Activated CD4-positive, alpha-beta T cell treated with anti-CD3 and anti-CD28 coated beads for 24 hours (primary cell): ENCODE data around the gene IGF1R.

ENCODE experiments used
- DNase-seq, 2 donors: peaks; one replicate each; pipeline ENCODE4 v3.0.0-alpha.2; 2020; ENCODE audit warnings: low read depth in 2 of 2

The IGF1R gene

DNA sequence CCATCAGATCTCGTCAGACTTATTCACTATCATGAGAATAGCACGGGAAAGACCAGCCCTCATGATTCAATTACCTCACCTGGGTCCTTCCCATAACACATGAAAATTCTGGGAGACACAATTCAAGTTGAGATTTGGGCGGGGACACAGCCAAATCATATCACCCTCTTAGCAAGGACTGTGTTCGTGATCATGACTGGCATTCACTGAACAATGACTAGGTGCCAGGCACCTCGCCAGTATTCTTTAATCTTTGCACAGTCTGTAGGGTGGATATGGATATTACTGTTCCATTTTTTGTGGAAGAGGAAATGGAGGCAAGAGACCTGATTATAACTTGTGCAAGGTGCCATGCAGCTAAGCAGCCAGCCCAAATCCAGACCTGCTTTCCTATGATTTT is 77.5 kb downstream of the IGF1R start:
- no peak for DNase-seq

DNA sequence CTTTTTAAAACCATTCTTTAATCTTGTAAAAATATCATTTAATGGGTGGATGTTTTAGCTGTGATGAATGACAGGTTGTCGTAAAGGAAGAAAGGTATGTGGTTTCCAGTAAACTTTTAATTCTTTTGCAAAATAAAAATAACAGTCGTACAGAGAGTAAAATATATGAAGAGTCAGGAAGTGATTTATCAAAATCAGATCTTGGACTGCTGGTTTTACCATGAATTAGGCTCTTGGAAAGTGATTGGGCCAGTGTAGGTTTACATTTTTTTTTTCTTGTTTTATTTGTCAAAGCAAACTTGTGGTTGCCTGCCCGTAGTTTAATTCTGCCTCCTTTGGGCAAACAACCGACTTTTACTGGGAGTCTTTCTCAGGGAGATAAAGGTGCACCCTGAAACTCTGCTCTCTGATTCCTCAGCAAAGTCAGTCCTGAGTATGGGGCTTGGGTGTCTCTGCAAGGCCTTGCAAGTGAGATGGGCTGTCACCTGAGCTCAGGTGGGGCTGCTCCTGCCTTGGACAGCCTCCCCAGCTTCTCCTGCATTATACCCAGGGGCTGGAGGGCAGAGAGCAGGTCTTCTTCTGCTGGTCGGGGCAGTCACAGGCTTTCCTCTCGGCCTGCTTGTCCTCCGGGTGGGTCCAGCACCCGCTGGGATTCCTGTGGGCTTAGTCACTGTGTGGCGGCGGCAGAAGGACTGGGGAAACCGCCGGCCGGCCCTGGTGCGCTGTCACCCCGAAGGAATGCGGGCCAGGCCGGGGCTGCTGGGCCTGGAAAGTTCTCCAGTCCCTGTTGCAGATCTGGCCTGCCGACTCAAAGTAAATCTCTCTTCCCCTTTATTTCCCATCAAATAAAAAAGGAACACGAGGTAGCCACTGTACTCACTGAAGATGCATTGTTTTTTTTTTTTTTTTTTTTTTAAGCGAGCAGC is 79.0 kb downstream of the IGF1R start:
- no peak for DNase-seq

DNA sequence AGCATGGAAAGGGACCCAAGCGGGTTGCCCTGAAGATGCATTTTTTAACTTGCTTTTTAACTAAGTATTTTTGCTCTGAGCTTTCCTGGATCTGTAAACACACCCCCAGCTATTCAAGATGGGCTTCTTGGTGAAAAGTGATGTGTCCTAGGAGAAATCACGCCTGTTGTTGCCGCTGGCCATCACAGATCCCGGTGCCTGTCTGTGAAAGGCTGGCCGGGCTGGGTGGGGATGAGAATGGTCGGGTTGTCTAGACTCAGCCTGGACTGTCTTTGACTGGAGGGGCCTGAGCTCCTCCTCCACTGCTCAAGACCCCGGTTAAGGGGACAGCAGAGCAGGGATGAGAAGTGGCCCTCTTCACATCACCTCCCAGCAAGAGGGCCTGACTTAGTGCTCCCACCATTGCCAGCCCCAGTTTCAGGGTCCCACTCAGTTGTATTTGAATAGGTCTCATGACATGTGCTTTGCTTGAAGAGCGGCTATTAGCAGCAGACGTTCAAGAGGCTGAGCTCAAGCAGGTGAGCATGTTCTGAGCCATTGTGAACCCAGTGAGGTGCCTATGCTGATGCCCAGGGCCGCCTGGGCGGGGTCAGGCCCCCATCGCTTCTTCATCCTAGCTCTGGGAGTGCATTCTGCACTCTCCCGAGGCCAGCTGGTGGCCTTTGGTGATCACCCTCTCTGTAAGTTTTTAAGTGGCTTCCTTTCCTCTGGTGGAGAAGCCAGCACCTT is 79.9 kb downstream of the IGF1R start:
- DNase-seq = no peak

DNA sequence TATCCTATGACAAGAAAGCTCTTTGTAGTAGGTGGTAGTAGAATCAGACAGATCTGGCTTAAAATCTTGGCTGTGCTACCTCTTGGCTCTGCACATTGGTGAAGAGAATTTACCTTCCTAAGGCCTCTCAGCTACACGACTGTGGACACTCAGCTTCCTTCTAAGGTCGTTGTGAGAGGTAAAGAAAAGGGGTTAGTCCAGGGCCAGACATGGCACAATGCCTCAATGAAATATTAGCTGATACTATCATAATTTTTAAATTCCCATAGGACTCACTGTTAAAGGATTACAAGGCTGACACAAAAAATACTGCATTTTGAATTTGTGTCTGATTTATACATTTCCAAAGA is 80.4 kb downstream of the IGF1R start:
- no peak for DNase-seq

DNA sequence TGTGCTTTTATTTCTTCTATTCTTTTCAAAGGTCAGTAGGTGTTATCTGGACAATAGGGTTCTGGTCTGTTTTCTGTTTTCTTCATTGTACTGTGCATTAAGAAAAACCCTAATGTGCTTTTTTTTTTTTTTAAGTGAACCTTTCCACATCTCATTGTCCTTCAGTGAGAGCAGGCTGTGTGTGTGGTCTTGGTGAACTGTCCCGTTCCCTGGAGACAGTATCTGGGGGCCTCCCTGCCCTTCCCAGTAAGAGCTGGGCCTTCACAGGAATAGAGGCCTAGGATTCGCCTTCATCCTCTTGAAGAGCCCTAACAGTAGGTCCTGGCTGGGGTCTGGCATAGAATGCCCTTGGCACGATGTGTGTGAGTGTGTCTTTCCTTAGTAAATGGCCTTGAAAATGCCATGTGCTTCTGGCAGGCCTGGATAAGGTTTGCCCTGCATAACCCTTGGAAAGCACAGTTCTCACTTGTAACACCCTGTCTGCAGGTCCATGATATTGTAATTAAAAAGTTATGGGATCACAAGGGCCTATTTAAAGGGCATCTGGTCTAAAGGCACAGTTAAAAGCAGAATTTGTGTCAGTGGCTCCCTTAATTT is 81.2 kb downstream of the IGF1R start:
- DNase-seq = no peak

DNA sequence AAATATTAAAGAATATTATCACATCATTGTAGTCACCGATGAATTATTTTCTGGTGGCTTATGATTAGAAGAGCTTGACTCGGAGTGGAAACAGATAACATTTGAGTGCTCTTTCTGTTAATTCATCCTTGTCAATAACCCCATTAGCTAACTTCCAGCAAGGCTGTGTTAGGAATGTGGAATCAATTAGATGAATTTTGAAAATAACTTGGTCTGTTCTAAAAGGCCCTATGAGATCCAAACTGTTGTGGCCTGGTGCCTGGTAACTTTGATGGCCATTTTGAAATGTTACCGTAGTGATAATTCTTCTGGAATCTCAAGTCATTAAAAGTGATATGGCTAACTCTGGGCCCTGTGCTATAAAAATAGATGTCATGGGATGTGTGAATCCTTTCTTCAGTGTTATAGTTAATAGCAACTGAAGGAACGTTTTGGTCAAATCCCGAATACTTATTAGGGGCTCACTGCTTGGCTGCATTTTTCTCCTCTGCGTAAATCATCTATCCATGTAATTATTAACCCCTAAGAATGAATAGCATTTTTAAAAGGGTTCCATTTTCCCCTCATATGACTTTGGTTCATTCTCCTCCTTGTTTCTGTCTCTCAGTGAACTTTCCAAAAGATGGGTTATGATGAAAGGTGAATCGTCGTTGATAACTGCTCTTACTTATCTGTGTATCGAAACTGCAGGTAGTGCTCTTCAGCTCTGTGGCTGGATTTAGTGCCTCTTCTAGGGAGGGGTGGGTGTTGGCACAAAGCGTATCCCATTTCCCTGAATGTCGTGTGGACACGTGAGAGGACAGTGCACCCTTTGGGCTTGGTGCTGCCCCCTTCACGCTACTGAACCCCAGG is 82.7 kb downstream of the IGF1R start:
- DNase-seq = no peak

DNA sequence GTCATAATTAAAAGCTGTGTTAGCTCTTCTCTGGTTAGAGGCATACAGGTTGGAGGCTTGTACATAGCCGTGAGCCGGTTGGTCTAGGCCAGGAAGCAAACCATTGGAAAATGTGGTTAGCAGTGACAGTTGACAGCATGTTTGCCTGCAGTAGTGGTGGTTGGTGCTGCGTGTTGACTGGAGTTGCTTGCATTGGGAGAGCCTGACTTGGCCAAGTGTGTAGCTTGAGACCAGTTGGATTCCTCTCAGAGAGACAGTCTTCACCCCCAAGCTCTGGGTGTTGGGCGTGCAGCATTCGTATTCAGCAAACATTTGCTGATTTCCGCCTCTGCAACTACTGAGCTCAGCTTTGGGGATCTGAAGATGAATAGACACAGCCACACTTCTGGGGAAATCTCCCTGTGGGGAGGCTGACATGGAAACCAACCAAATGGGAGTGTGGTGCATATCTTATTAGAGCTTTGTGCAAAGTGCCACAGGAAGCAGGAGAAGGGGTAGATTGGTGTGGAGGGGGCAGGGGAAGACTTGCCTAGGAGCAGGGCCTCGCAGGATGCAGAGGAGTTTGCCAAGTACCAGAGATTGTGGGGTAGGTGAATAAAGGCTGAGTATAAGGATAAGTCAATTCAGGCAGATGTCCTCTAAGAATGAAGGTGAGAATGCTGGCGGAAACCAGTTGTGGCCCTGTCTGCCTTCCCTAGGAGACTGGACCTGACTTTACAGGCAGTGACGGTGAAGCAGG is 83.5 kb downstream of the IGF1R start:
- DNase-seq = no peak

DNA sequence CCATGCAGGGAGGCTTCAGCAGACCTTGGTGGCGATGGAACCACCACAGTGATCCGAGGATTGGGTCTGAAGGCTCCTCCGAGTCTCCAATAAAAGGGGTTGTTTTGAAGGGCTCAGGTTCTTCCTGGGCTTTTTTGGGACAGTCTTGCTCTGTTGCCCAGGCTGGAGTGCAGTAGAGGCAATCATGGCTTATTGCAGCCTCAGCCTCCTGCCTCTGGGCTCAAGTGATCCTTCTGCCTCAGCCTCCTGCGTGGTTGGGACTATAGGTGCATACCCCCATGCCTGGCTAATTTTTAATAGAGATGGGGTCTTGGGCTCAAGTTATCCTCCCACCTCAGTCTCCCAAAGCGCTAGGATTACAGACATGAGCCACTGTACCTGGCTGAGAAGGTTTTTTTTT is 84.8 kb downstream of the IGF1R start:
- no peak for DNase-seq

DNA sequence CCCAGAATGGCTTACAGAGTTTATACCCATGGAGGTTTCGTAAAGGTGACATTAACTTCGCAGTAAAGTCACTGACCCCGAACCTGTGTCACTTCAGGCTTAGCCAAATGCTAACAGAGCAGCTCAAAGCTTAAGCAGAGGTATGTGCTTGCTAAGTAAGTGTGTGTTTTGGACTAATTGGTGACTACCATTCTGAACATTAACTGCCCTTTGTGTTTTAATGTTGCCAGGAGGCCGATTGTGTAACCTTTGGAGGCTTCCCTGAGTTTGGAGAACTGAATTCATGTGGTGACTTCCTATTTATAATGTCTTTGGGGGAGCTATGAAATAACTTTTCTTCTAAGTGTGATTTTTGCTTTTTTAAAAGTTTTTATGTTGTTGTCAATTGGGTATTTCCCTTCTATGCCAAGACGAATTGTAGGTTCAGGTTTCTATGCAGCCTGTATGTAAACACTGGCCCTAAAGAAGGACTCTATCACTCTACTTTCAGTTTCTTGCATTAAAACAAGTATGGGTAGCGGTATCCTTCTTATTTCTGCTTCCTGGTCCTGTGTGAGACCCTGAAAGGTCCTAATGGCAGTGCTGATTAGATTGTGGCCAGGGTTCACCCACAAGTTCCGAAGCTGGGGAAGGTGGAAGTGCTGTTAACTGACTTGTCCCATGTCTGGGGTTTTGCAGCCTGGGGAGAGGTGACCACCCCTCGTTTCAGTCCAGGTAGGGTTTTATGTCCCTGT is 86.3 kb downstream of the IGF1R start:
- DNase-seq = no peak

DNA sequence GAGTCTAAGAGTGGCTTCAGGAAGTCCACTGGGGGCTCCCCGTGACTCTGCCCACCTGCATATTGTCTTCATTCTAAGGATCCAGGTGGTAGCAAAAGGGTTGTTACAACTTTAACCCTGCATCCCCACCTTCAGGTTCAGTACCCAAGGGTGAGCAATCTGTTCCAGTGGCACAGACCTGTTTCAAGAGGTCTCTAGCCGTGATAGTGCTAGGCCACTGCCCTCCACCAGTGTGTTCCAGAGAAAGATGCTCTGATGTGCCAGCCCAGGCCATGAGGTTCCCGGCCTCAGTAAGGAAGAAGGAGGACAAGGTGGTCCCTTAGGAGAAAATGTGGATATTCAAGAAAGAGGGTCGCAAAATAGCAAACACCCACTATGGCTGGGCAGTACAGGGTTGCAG is 87.0 kb downstream of the IGF1R start:
- DNase-seq = no peak

DNA sequence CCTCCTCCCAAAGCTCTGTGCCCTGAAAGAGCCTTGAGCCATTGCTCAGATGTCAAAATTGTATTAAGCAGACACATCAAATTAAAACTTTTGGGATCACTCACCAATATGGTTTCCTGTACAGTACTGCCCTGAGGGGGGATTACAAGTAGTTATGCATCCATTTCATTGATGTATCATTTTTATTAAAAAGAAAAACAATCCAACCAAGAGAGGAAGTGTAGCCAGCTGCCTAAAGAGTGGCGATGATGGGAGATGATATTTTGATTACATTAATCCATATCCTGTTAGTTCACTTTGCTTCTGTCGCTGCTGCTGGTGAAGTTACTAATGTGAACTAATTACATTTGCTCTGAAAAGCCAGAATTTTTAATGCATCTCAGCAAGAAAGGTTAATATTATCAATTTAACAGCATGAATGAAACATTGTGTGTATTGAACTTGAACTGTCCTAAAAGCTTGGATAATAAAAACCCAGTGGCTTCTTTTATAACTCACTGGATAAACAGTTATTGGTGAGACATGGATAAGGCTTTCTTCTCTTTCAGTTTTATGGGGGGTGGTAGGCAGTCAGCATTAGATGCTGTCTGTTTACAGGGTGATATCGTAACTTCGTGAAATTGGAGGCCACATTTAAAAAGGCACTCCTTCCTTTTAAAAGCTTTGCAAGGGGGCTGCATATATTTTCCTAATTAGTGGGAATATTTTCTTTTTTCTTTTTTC is 87.7 kb downstream of the IGF1R start:
- DNase-seq = no peak

DNA sequence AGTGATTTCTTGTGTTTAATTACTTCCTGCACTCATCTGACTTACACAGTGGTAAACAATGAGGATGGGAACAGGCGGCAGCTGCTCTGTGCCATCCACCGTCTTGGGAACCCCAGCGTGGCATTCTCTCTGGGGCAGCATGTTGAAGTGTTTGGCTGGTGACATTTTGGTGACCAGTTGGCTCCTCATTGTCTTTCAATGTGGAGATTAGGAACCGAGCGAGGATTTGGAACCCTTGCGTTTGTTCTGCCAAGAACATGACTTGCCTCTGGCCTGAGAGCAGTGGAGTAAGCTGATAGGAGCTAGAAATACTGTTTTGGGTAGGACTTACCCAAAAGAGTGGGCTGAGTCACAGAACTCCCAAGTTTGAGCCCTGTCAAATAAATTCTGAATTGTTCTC is 88.8 kb downstream of the IGF1R start:
- no peak for DNase-seq

DNA sequence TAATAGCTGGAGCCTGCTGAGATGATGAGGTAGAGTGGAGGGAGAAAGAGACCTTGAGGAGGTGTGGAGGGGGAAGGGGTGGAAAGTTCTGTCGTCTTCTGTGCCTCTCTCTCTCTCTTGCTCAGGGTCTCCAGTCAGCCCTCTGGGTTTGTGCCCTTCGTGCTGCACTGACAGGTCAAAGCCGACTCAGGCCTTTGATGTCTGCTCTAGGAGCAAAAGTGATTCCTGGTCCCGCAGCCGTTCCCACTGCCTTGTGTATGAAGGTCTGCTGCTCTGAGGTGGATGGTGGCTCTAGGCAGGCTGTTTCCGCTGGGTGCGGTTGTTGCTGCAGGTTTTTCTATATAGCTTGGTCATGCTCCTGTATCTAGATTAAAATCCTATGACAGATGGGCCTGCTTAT is 89.4 kb downstream of the IGF1R start:
- DNase-seq = no peak

DNA sequence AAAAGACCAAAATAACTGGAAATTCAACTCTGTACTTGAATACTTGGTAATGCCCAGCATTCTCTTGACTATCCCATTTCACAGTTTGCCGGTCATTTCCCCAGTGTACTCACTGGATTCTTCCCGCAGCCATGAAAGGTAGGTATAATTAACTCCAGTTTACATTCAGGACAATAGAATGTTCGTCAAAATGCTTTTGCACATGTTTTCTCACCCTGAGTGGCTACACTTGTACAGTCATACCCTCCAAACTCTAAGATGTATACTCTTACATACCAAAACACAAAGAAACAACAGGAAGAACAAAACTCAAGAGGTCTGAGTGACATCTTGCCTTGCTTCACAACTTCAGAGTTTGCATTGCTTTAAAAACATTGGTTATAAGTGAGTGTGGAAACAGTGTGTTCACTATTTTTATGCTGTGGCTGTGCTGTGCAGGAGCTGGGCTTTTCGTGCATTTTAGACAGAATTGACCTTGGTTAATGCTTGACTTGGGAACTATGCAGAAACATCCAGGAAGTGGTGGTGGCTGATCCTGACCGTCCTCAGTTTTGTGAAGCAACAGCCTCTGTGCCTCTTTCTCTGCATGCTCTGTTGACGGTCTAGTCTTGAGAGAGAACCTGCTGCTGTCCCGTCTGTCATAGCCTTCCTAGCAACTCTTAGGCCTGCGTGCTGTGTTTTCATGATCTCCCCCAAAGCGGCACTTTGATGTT is 90.5 kb downstream of the IGF1R start:
- DNase-seq = no peak

DNA sequence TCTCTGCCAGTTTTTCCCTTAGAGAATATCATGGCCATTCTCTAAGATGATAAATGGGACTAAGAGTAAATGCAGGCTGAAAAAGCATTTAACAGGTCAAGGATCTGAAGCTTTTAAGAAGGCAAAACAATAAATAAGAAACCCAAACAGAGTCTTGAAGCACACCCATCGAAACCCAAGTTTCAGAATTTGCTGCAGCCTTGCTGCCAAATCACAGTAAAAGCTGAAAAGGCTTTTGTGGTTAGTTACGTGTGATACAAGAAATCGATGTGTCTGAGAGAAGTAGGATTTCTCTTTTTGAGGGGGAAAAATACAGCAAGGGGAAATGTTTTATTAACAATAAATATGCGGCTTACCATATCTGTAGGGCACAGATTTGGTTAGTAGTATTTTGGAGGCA is 92.0 kb downstream of the IGF1R start:
- no peak for DNase-seq

DNA sequence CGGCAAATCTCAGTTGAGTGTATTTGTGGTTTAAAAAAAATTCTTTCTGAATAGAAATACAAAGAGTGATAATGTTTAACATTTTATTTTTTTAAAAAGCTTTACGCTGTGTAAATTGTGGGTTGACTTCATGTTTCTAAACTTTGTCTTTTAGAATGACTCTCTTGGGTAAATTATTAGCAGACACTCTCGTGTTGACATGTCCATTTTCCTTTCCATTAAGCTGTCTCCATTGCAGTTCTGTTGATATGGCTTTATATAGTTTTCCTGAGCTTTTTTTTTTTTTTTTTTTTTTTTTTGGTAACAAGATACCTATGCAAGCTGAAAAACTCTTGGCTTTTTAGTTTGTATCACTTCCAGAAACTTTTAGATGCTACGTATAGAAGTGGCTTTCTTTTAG is 92.6 kb downstream of the IGF1R start:
- DNase-seq = no peak

DNA sequence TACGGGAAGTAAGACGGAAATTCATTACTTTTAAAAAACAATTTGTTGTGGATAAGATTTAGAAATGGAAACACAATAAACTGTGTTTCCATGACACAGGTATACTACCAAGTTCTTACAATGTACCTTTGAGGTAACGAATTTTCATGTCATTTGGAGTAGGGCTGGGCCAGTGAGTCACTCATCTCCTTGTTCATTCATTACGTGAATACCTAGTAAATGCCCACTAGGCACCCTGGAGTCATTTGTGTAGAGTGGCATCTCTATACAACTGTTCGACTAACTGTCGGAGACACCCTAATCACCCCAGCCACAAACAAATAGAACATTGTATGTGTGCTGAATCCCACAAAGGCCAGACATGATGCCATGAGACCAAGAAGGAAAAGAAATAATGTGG is 94.8 kb downstream of the IGF1R start:
- DNase-seq = no peak

DNA sequence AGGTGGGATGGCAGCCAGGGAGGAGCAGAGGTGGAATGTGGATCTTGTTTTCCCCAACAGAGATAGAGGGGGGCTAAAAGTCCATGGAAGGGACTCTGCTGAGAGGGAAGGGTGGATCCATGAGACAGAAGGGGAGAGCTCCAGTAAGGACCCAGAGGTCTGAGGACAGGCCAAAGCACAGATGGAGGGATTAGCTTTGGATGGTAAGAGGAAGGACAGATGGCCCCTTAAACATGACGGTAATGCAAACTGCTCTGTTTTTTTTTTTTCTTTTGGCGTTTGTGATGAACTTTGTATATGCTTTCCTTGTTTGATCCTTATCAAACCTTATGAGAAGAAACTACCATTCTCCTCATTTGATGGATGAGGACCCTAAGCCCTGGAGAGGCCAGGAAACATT is 96.2 kb downstream of the IGF1R start:
- DNase-seq = no peak

DNA sequence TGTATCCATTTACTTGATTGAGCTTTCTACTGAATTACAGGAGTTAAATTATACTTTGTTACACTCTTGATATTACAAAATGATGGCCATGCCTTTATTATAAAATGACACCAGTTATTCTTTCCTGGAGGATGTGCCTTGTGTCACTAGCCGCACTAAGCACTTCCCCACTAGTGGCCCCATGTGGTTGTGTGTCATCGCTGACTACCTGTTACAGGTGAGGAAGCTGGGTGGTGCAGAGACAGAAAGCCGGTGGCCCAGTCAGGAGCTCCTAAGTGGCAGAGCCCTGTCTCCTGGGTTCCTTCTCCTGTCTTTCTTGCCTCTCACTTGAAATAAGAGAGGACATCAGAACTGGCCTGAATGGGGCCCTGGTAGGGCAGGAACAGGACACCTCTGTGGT is 96.8 kb downstream of the IGF1R start:
- DNase-seq = no peak
